ENCODE results near the gene CALR3.

- TF ChIP-seq POLR2AphosphoS5 (IDR thresholded peaks at IDR 0.05; ENCODE audit: low read depth, low read length) (no peak), IKZF1 (IDR thresholded peaks at IDR 0.05) (no peak), FOSL2 (CRISPR knock-in tag; IDR thresholded peaks at IDR 0.05) (no peak)
Measured at GRCh38 chr19:16463341-16463990, 32.5 kb downstream of the CALR3 start.
